OCI-LY7 (cell line): Measurements from ENCODE around the gene EIF4H.

Experiments
- CTCF ChIP-seq: fragments of 200-600 bp; sonication (generic); conservative IDR thresholded peaks from 2 replicates; pipeline ENCODE4 v1.5.1; 2014; ENCODE audit warnings: mild to moderate bottlenecking, antibody characterized with exemption, low read length, moderate library complexity, mixed read lengths
- EZH2phosphoT487 ChIP-seq: fragments of 200-600 bp; sonication (generic); IDR thresholded peaks from 2 replicates; pipeline ENCODE4 v1.6.1; 2018; ENCODE audit warnings: low read depth, borderline replicate concordance, mild to moderate bottlenecking, mixed run types, antibody characterized with exemption, low read length, moderate library complexity, mixed read lengths

GRCh38 chr7:74174606-74175082 is 488 bp downstream of the EIF4H start:
- no peak for TF ChIP-seq EZH2phosphoT487
- TF ChIP-seq CTCF: 0 out of 2 replicates have a peak, but pooled peaks have one; percentile 19
